ENCODE measurements around the gene PPP1R13B.

PPP1R13B gene

DNA sequence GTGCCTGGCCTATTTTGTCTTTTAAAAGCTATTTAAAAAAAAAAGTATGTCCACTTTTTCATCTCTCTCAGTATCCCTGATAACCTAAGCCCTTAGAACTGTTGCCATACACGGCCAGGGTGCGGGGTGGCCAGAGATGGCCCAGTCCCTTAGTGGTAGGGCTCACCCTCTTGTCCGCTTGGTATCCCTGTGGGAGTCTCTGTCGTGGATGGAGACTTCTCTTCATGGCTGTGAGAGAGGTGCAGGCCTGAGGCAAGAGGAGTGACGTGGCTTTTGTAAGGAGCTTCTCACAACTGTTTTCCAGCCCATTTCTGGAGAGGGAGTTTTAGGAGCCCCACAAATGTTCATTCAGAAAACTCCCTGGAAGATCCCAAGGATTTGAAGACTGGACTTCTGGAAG is 158.9 kb downstream of the PPP1R13B start:
- DNase-seq (ENCODE audit: extremely low read depth, low read depth) = no peak
- TF ChIP-seq, protein P1, sequence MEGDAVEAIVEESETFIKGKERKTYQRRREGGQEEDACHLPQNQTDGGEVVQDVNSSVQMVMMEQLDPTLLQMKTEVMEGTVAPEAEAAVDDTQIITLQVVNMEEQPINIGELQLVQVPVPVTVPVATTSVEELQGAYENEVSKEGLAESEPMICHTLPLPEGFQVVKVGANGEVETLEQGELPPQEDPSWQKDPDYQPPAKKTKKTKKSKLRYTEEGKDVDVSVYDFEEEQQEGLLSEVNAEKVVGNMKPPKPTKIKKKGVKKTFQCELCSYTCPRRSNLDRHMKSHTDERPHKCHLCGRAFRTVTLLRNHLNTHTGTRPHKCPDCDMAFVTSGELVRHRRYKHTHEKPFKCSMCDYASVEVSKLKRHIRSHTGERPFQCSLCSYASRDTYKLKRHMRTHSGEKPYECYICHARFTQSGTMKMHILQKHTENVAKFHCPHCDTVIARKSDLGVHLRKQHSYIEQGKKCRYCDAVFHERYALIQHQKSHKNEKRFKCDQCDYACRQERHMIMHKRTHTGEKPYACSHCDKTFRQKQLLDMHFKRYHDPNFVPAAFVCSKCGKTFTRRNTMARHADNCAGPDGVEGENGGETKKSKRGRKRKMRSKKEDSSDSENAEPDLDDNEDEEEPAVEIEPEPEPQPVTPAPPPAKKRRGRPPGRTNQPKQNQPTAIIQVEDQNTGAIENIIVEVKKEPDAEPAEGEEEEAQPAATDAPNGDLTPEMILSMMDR (IDR thresholded peaks at IDR 0.05; ENCODE audit: low read depth, low read length) = no peak

DNA sequence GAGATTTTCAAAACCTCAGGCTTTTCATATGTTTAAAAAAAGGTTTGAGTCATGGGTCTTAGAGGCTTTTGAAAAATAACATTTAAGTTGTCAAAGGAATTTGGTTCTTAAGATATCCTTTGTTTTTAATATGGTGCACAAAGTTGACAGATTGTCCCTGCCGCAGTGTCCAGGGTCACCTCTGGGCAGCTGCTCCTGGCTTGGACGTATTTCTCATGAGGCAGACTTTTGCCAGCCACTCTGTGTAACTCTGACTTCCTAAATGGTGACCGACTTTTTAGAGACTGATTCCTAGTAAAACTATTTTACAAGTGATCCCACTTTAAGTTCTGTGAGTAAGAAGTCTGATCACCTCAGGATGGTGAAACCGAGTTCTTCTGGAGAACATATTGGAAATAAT is 159.7 kb downstream of the PPP1R13B start:
- DNase-seq (ENCODE audit: extremely low read depth, low read depth) = no peak
- TF ChIP-seq, protein P1 (IDR thresholded peaks at IDR 0.05; ENCODE audit: low read depth, low read length) = no peak

DNA sequence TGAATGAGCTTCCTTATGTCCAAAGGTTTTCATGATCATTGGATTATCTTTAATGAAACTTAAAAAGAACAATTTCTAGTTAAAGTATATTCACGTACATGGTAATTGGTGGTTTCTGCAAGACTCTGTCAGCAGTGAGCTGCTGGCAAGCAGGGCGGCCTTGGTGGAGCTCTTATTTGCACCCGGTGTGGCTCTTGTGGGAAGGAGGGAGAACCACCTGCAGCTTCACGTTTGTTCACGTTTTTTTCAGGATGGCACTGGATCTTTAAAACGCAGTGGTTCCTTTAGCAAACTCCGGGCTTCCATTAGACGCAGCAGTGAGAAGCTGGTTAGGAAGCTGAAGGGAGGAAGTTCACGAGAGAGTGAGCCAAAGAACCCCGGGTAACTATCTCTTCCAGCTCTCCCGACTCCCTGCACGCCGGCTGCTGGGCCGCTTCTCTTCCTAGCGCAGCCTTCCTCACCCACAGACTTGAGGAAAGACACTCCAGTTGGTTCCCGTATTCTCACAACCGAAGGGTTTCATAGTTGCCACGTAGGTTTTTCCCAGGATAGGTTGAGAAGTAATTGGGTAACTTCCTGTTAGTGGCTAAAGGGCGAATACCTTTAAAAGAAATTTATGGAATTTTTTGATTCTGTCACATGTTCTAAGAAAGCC is 160.4 kb downstream of the PPP1R13B start:
- TF ChIP-seq, protein P1 (IDR thresholded peaks at IDR 0.05; ENCODE audit: low read depth, low read length) = no peak
- no peak for DNase-seq (ENCODE audit: extremely low read depth, low read depth)

DNA sequence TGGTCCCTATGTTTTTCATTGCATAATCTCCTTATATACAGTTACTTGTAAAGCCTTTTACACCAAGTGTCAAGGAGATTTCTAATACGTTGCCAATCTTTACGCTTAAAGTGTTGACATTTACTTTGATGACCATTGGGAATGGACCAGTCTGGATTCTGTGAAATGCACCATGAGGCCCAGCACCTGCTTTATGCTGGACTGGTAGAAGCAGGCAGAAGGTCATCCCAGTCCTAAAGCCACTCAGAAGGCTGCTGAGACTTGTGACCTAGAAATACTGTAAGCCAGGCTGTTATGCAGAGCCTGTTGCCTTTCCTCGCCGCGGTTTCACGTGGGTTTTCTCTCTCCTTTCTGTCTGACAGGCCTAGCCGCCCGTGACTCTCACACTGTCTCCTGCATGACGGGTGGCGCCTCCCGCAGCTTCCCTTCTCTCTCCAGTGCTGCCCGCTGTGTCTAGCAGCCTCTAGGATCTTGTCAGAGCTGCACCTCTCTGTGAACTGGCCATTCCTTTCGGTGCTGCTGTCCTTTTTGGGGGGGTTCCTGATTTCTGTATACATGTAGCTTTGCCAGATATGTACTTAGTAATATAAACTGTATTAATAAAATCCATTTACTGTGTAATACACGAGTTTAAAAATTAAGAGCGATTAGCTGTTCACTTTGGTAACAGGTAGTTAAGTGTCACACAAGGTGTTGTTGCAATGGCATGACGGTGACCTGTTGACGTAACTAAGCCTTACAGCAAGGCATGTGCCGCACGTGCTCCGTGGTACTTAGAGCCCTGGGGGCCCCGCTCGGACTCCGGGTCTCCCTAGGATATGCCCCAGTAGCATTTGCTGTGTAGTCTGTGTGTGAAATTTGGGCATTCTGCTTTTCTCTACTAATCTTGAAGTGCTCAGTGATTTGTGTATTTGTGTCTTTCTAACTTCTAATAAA is 161.8 kb downstream of the PPP1R13B start:
- no peak for DNase-seq (ENCODE audit: extremely low read depth, low read depth)

DNA sequence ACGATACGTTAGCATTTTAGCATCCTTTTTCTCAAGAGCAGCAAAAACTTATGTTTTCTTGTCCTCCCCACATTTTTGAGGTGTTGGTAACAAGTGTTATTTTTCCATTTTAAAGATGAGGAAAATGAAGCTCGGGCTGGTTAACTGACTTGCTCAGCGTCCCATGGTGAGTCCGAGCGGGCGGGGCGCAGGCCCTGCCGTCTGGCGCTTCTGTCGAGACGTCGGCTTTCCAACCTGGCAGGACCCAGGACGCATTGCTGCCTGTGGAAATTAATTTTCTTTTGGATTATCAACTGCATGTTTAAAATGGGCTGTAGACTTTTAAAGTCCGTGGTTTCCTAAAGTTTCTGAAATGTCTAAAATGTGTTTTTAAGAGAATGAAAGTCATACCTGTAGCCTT is 162.5 kb downstream of the PPP1R13B start:
- TF ChIP-seq, protein P1 (IDR thresholded peaks at IDR 0.05; ENCODE audit: low read depth, low read length) = no peak
- no peak for DNase-seq (ENCODE audit: extremely low read depth, low read depth)

More for the DNA sequence above, 161.8 kb downstream of the PPP1R13B start:
- TF ChIP-seq, protein P1 (IDR thresholded peaks at IDR 0.05; ENCODE audit: low read depth, low read length) = no peak

DNA sequence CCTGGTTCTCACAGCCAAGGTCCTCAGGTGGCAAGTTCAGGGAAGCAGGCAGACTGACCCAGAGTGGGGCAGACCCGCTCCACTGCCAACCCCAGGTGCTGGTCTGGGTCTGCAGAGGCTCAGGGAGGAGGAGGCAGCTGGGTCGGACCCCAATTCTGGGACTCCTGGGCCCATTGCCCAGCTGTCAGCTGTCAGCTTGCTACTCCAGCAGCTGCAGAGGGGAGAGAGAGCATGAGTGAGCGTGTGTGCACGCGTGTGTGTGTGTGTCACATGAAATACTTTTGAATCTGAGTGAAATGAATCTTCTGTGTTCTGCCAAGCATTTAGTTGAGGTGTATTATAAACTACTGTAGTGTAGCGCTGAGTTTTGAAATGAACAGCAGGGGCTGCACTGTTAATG is 162.9 kb downstream of the PPP1R13B start:
- no peak for DNase-seq (ENCODE audit: extremely low read depth, low read depth)
- TF ChIP-seq, protein P1 (IDR thresholded peaks at IDR 0.05; ENCODE audit: low read depth, low read length) = no peak
